Measurements from ENCODE around the gene NHERF1.
A peak's percentile ranks its signal among the peaks of the same experiment; 100 is the strongest.

The NHERF1 gene

GRCh38 chr17:74748529-74749278 is at the start of gene NHERF1:
Gene NHERF1, plus strand, starts transcription at chr17:74748628. Its CDS starts 219 bp downstream, at chr17:74748847.
- peak; percentile 86 to 88 for DNase-seq (ENCODE audit: low read depth in 2 of 2)

GRCh38 chr17:74699236-74699635 is 49.2 kb upstream of the NHERF1 start:
- DNase-seq (ENCODE audit: low read depth in 2 of 2) = no peak

- no peak for DNase-seq (ENCODE audit: low read depth in 2 of 2)
These were observed 46.1 kb upstream of the NHERF1 start for GRCh38 chr17:74702116-74702871.

- DNase-seq (ENCODE audit: low read depth in 2 of 2) = no peak
These were observed 45.1 kb upstream of the NHERF1 start for GRCh38 chr17:74703311-74703710.

GRCh38 chr17:74704544-74704943 is 43.9 kb upstream of the NHERF1 start:
- DNase-seq (ENCODE audit: low read depth in 2 of 2) = no peak

GRCh38 chr17:74711058-74711824 is 37.2 kb upstream of the NHERF1 start:
- no peak for DNase-seq (ENCODE audit: low read depth in 2 of 2)

- DNase-seq (ENCODE audit: low read depth in 2 of 2) = no peak
These were observed 36.1 kb upstream of the NHERF1 start for GRCh38 chr17:74712301-74712700.

GRCh38 chr17:74712756-74713155 is 35.7 kb upstream of the NHERF1 start, which contains the start of gene CD300LF:
Gene CD300LF, minus strand, starts transcription at chr17:74712923. Its CDS starts 57 bp downstream, at chr17:74712866.
- DNase-seq (ENCODE audit: low read depth in 2 of 2) = no peak

GRCh38 chr17:74713171-74713755 is 35.2 kb upstream of the NHERF1 start:
- DNase-seq (ENCODE audit: low read depth in 2 of 2) = no peak

- DNase-seq (ENCODE audit: low read depth in 2 of 2) = no peak
These were observed 33.3 kb upstream of the NHERF1 start for GRCh38 chr17:74715144-74715543.

GRCh38 chr17:74720506-74720905 is 27.9 kb upstream of the NHERF1 start:
- DNase-seq (ENCODE audit: low read depth in 2 of 2) = no peak

GRCh38 chr17:74722782-74723181 is 25.6 kb upstream of the NHERF1 start:
- no peak for DNase-seq (ENCODE audit: low read depth in 2 of 2)

GRCh38 chr17:74723891-74724290 is 24.5 kb upstream of the NHERF1 start:
- DNase-seq (ENCODE audit: low read depth in 2 of 2) = no peak

- no peak for DNase-seq (ENCODE audit: low read depth in 2 of 2)
These were observed 23.3 kb upstream of the NHERF1 start for GRCh38 chr17:74725111-74725510.

GRCh38 chr17:74728033-74728701 is 20.3 kb upstream of the NHERF1 start:
- DNase-seq (ENCODE audit: low read depth in 2 of 2) = no peak

- DNase-seq (ENCODE audit: low read depth in 2 of 2) = no peak
These were observed 19.7 kb upstream of the NHERF1 start for GRCh38 chr17:74728702-74729075.

- no peak for DNase-seq (ENCODE audit: low read depth in 2 of 2)
These were observed 19.1 kb upstream of the NHERF1 start for GRCh38 chr17:74729368-74729767.

- no peak for DNase-seq (ENCODE audit: low read depth in 2 of 2)
These were observed 18.6 kb upstream of the NHERF1 start for GRCh38 chr17:74729866-74730265.

GRCh38 chr17:74730491-74731346 is 17.7 kb upstream of the NHERF1 start:
- no peak for DNase-seq (ENCODE audit: low read depth in 2 of 2)

GRCh38 chr17:74731347-74731605 is 17.2 kb upstream of the NHERF1 start:
- DNase-seq (ENCODE audit: low read depth in 2 of 2) = no peak
